GM12878 (cell line): ENCODE results near the gene RBM45. TPM values are rescaled to one million over a fixed set of nuclear protein-coding genes. Genes with fewer than 3 reads are reported as not detected.

ENCODE experiments used
- CHD1 ChIP-seq: IDR thresholded peaks from 2 replicates; pipeline ENCODE4 v1.6.1; 2012; ENCODE audit warnings: low read depth, low read length, improper control_type of control experiment
- CREM ChIP-seq: IDR thresholded peaks from 2 replicates; pipeline ENCODE4 v1.6.1; 2014; ENCODE audit warnings: antibody characterized with exemption, low read depth
- ELK1 ChIP-seq: IDR thresholded peaks from 2 replicates; pipeline ENCODE4 v1.6.1; 2012; ENCODE audit warnings: low read depth, low read length, improper control_type of control experiment
- ESRRA ChIP-seq: IDR thresholded peaks from 2 replicates; pipeline ENCODE4 v1.6.1; 2012; ENCODE audit warnings: mild to moderate bottlenecking, low read length, improper control_type of control experiment
- HDAC2 ChIP-seq: fragments of 200-600 bp; sonication (generic); IDR thresholded peaks from 2 replicates; pipeline ENCODE4 v1.6.1; 2017
- MLLT1 ChIP-seq: fragments of 450-650 bp; IDR thresholded peaks from 2 replicates; pipeline ENCODE4 v1.6.1; 2016; ENCODE audit warnings: mild to moderate bottlenecking
- NBN ChIP-seq: fragments of 450-650 bp; IDR thresholded peaks from 2 replicates; pipeline ENCODE4 v1.6.1; 2016
- PML ChIP-seq: IDR thresholded peaks from 2 replicates; pipeline ENCODE4 v1.6.1; 2012; ENCODE audit warnings: low read length, inconsistent platforms
- POU2F2 ChIP-seq: IDR thresholded peaks from 3 replicates; pipeline ENCODE4 v1.6.1; 2011; ENCODE audit warnings: low read depth, mild to moderate bottlenecking, low read length, borderline replicate concordance
- RAD51 ChIP-seq: fragments of 450-650 bp; IDR thresholded peaks from 2 replicates; pipeline ENCODE4 v1.6.1; 2016; ENCODE audit warnings: moderate library complexity, mild to moderate bottlenecking, inconsistent platforms
- REST ChIP-seq: IDR thresholded peaks from 2 replicates; pipeline ENCODE4 v1.6.1; 2012; ENCODE audit warnings: mild to moderate bottlenecking, low read depth, low read length
- RUNX3 ChIP-seq: IDR thresholded peaks from 2 replicates; pipeline ENCODE4 v1.6.1; 2012; ENCODE audit warnings: low read length, inconsistent platforms
- SKIL ChIP-seq: fragments of 450-650 bp; IDR thresholded peaks from 2 replicates; pipeline ENCODE4 v1.6.1; 2017; ENCODE audit warnings: mild to moderate bottlenecking, low read depth, inconsistent platforms; ENCODE audit not compliant: poor library complexity, severe bottlenecking
- SMAD1 ChIP-seq: fragments of 450-650 bp; IDR thresholded peaks from 2 replicates; pipeline ENCODE4 v1.6.1; 2018; ENCODE audit warnings: mild to moderate bottlenecking, low read depth; ENCODE audit not compliant: partially characterized antibody
- TCF3 ChIP-seq: IDR thresholded peaks from 2 replicates; pipeline ENCODE4 v1.6.1; 2012; ENCODE audit warnings: low read depth, mild to moderate bottlenecking, low read length, borderline replicate concordance; ENCODE audit not compliant: insufficient read depth
- ZBTB40 ChIP-seq: fragments of 450-650 bp; IDR thresholded peaks from 2 replicates; pipeline ENCODE4 v1.6.1; 2016; ENCODE audit warnings: mild to moderate bottlenecking, moderate library complexity, borderline replicate concordance
- ZNF217 ChIP-seq: fragments of 450-650 bp; IDR thresholded peaks from 2 replicates; pipeline ENCODE4 v1.6.1; 2017; ENCODE audit warnings: antibody characterized with exemption, mild to moderate bottlenecking
- polyA plus RNA-seq, 11 experiments: library from polyadenylated mRNA; depleted of rRNA in 4 of 11; unstranded in 6 of 11; stranded (reverse) in 5 of 11; fragments of >200 nt; fragmentation: Nextera tagmentation in 4 of 11; fragmentation: Illumina TruSeq in 1 of 11; extraction: Ambion mirVana in 4 of 11; extraction: Trizol in 1 of 11; gene quantifications; 1 replicate in 1 of 11; 2 replicates in 10 of 11; pipeline versions ENCODE4 v1.2.1 to v1.2.3, GENCODE V29; 2011 to 2016; ENCODE audit warnings: inconsistent platforms in 2 of 11, missing spikeins in 2 of 11, low read depth in 1 of 11
- total RNA-seq, 4 experiments: library from RNA; depleted of rRNA in 3 of 4; stranded (reverse); fragments of >200 nt in 3 of 4; fragmentation: Illumina TruSeq in 1 of 4; extraction: Trizol in 1 of 4; gene quantifications; 2 replicates each; pipeline versions ENCODE4 v1.2.1 to v1.2.3, GENCODE V29; 2013 to 2021

Gene RBM45
- total and polyA plus RNA-seq, 10 of the 15 experiments (the other 5 are each of a cell fraction or from before 2014, with no cell fraction given), result 6.2 to 21.7 (median 14.6) TPM

- TF ChIP-seq SKIL (peak; percentile 34), PML (no peak), NBN (peak; percentile 69; the same call in 1 of the 2 replicates), ELK1 (peak; percentile 91), CHD1 (no peak), RAD51 (no peak), RUNX3 (peak; percentile 48), SMAD1 (no peak), MLLT1 (no peak), ZBTB40 (peak; percentile 83), ZNF217 (no peak), POU2F2 (peak; percentile 39; the same call in 1 of the 3 replicates), TCF3 (0 out of 2 replicates have a peak, but pooled peaks have one; percentile 52), HDAC2 (no peak), CREM (peak; percentile 77), ESRRA (peak; percentile 65; the same call in 1 of the 2 replicates), REST (peak; percentile 88)
Observed at GRCh38 chr2:178112202-178113152, at the start of gene RBM45 (continued).
